Limb (tissue), 2 donors: ENCODE results near the gene WDR7.

ENCODE experiments used
- DNase-seq, 2 donors: peaks; one replicate each; pipeline ENCODE4 v3.0.0-alpha.2; 2016; ENCODE audit errors: extremely low spot score in 2 of 2

Gene WDR7

DNA sequence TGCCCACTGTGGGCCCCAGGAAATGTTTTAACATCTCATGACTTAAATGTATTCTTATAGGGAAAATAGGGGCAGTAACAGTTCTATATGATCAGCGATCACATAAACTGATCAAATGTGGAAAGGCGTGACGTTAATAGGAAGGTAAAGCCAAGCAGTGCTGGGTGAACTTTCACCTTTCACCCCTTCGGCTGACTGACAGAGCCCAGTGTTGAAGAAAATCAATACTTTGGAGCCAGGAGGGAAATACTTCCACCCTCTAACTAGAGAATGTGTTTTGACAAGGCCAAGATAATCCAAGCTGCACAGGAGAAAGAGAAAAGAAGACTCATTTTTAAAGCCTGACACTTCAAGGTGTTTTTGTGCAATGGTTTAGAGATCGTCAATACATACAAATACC is 379.3 kb downstream of the WDR7 start:
- DNase-seq: no peak

DNA sequence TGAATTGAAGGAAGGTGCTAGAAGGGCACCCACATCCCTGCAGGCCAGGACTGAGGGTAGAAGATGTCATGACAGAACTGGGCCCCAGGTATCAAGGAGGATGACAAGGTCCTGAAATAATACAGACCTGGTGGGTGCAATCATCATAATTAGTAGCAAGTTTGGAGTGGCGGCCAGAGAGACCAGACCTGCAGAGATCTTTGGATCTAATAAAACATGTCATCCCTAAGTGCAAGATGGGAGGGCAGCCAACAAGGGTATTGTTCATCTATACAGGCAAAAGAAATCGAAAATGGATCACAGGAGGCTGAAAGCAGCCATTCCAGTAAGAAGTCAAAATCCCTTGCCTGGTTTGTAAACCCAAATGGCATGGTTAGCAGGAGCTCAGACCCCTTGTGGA is 384.4 kb downstream of the WDR7 start:
- no peak for DNase-seq

DNA sequence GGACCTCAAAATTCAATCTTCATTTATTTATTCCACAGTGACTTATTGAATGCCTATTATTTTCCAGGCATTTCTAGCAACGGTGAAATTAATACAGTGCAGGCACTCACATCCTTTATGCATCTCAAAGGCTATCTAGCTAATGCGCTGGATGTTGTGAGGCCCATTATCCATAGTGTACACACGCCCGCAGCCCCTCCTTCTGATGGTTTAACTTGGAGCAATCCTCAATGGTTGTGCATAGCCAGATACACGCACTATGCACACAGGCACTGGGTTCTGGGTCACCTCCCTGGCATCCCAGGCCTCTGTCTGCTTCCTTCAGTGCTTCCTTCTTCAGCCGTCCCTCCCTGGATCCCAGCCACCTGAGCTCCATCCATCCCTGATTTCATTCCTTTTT is 387.2 kb downstream of the WDR7 start:
- no peak for DNase-seq

DNA sequence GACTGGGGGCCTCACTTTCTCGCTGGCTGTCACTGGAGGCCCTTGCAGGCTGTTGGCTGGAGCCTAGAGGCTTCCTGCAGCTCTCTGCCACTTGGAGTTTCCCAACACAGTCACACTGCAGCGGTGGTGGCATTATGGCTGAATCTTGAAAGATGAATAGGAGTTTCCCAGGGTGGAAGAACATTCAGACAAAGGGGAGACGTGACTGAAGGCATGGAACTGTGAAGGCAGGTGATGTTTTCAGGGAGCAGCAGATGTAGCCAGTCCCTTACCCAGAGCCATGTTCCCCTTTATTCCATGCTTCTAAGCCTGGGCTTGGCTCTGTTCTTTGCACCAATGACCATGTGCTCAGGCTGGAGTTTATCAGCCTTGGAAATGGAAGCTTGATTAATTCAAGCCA is 389.0 kb downstream of the WDR7 start:
- DNase-seq: no peak

DNA sequence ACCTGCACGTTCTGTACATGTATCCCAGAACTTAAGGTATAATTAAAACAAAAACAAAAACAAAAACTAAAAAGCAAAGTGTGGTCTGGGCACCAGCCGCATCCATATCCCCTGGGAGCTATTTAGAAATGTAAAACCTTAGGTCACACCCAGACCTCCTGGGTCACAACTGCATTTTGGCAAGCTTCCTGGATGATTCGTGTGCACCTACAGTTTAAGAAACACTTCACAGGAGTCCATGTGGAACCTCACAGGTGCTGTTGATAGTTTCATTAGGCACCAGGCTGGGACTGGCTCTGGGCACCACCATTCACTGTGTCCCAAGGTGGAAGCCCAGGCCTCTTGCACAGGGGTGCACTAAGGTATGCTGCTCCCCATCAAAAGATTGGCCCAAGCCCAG is 392.1 kb downstream of the WDR7 start:
- DNase-seq: no peak

DNA sequence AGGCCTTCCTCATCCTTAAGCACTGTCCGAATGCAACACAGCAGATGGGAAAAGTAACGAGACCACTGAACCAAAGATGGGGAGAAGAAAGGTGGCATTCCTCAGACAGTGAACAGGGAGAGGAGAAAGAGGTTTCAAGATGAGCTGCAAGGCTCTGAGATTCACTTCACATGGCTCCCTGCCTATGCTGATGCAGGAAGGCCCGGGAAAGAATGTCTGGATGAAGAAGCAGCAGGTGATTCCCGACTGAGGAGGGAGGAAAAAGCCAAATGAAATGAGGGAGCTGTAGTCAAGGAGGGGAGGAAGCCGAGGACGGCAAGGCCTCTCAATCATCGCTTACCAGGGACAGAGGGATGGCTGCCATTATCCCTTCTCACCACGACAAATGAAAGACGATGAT is 397.2 kb downstream of the WDR7 start:
- no peak for DNase-seq

DNA sequence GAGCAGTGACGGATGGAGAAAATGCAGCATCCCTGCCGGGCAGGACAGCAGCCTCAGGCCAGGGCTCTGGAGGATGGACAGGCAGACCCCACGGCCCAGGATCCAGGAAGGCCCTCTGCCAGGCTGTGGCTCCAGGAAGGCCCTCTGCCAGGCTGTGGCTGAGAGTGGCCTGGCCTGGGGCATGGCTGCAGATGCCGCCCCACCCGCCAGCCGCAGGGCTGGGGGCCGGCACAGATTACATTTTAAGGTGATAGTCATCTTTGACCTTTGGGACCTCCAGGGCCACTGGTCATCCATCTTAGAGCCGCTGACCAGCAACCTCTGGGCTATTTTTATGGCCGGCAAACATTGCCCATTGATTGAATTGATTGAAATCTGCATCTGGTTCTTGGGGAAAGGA is 397.7 kb downstream of the WDR7 start:
- DNase-seq: no peak

DNA sequence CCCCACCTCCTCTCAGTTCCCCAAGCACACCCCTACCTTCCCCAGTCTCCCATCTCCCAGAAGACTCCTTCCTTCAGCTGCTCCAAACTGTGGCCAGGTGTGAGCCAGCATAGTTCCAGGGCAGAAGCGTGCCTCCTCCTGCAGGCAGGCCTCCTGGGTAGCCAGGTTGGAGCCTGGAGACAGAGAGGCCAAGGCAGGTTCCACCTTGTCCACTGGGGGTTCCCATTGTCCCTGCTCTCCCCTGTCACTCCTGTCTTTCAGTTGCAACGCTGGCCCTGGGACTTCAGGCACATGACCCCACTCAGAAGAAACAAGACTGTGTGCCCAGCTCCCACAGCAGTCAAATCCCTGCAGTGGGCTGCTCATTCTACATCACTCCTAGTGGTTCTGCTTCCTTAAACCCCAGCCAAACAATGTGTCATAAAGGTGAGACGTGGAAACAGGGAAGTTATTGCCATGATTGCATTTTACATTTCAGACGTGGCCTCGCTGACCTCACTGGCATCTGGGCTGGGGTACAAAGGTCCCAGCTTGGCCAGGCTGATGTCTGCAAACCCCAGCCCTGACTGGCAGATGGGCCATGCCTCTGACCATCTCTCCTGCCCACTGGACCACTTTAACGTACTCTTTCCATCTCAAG is 399.3 kb downstream of the WDR7 start:
- DNase-seq: no peak

DNA sequence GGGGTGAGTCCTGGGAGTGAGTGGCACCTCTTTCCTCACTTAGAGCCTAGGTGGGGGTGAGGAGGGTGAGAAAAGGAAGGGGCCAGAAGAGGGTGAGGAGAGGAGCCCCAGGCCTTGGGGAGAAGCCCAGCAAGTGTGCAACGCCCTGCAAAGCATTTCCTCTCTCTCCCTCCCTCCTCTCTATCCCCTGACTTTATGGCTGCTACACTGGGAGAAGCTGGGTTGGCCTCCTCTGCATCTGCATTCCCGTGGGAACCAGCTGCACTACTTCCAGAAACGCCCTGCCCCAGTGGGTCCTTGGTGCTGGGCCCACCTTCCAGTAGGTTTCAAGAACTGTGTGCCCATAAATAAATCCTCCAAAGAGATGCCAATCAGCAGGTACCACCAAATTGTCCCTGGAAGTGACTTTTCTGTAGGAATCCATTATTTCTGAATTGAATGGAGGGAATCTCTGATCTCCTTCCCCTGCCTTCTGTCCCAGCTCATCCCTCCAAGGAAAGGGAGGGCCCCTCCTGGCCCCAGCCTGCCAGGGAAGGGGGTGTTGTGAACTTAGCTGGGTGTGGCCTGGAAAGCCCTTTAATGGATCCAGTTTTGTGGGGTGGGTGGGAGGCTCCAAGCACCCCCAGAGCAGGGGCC is 400.0 kb downstream of the WDR7 start:
- no peak for DNase-seq

DNA sequence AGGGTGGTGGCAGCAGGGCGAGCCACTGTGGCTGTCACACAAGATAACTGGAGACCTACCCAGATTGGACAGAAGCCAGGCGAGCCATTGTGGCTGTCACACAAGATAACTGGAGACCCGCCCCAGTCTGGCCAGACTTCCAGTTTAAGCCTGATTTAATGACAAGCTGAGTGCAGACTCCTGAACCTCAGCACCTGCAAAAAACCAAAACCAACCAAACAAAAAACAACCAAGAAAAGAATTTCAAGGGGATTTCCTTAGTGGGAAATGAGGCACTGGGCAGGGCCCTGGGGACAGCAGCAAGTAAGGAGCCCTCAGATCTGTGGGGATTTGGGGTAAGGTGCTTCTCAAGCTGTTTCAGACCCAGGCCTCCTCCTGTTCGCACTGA is 400.5 kb downstream of the WDR7 start:
- no peak for DNase-seq

DNA sequence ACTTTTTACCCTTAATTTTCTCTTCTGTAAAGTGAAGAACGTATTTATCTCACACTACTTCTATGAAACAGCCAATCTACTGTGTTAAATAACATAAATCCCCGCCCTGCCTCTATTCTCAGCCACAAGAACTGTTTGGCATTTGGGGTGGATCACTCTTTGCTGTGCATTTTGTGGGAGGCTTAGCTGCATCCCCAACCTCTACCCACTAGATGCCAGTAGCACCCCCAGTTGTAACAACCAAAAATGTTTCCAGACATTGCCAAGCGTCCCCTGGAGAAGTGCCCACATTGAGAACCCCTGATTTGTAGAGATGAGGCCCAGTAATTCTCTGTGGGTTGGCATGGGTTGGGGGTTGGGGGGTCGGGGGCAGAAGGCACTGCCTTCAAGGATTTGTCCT is 401.0 kb downstream of the WDR7 start:
- no peak for DNase-seq

DNA sequence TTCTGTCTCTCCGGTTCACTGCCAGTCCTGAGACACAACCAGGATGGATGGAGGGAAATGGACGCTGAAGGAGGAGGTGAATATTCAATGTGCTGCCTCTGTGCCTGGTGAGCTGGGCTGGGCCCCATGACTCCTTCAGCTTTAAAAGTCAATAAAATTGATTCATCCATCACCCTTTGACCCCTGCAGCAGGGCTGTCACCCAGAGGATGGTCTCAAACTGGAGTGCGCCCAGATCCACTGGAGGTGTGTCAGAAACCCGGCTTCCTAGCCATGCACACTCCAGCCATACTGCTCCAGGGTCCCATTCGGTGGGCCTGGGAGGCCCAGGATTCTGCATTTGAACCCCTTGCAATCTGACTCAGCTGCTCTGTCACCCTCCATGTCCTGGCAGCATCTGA is 401.6 kb downstream of the WDR7 start:
- DNase-seq: no peak

DNA sequence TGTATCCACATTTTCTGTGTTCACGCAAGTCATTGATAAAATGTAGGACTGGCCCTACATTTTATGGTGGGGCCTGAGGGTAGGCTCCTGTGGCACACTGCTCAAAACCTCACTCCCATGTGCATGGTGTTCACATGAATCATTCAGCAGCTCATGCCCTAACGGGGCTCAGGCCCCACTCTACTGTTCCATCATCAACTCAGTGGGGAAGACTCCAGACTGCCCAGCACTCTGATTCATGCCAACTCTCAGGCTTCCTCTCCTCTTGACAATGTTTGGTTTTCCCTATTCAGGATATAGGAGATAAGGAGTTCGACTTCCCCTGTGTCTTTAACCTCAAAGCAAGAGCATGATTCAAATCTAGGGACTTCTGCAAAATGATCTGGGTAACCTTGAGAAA is 403.7 kb downstream of the WDR7 start:
- no peak for DNase-seq

DNA sequence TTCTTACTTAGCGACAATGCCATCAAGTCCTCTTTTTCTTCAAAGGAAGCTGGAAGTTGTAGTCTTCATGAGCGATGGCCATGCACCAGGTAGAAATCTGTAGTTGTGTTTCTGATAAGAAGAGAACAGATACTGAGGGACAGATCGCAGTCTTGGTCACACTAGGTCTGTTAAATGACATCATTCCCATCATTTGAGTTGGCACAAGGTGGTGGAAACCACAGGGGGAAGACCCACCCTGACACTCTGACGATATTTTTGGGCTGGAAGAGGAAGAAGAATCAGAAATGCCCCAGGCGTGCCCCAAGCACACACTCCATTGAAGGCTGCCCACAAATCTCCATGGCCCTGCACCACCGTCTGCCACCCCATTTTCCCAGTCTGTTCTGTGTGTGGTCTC is 406.7 kb downstream of the WDR7 start:
- DNase-seq: no peak

DNA sequence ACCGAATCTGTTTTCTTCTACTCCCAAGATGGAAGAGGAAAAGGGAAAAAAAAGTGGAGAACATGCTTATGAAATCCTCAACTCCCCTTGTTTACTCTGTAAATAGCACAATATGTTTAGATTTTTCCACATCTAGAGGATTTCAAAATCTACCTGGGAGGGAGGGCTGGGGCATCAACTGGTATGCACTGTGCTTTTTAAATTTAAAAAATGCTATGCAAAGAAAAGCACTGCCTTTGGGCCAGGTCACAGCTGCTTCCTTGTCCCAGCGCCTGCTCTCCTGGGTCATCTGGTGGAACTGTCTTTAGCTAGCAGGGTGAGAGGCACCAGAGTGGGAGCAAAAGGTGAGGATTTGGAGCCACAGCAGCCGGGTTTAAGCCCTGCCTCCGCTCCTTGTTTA is 407.6 kb downstream of the WDR7 start:
- no peak for DNase-seq

DNA sequence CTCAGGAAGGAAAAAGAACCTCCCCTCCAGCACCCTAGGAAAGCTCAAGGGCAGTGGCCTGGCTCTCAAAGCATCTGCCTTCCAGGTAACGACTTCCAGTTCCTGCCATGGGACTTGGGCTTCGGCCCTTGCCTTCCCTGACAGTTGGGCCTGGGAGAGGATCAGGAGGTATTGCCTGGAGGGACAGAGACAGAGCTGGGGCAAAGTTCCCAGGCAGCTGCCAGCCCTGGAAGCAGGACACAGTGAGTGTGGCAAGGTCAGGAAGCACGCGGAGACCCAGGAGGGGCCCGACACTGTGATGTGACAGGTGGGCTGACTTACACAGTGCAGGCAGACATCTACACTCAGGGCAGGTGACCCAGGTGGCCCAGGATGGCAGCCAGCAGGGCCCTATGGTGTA is 408.2 kb downstream of the WDR7 start:
- DNase-seq: no peak

DNA sequence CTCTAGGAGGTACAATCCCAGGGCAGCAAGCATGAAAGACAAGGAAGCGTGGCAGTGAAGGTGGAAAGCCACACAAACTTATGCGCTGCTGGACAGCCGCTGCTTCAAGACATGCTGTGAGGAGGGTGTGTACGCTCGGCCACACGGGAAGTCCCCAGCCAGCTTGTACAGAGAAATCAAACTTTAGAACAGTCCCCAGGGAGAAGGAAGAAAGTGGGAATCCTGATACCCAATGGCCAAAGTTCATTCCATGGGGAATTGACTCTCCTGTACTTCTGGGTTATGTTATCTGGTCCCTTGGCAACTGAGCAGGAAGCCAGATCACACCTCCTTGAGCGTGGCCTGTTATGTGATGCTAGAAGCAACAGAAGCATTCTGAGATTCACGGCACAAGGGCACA is 409.7 kb downstream of the WDR7 start:
- no peak for DNase-seq

DNA sequence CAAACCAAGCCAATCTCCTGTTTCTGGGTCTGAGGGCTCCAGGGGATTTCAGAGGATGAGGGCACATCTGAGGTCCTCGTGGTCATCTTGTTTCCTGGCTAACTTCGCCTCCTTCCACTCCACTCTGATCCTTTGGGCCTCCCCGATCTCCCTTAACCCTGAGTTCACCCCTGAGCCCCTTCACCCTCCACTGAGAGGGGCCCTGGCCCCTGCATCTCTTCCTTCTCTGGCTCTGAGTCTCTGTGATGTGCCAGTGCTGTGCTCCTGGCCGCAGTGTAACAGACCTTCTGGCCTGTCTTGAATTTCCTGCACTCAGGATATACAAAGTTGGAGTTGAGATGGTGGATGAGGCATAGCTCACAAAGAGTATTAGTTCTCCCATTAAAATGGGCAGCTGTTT is 411.0 kb downstream of the WDR7 start:
- DNase-seq: no peak

DNA sequence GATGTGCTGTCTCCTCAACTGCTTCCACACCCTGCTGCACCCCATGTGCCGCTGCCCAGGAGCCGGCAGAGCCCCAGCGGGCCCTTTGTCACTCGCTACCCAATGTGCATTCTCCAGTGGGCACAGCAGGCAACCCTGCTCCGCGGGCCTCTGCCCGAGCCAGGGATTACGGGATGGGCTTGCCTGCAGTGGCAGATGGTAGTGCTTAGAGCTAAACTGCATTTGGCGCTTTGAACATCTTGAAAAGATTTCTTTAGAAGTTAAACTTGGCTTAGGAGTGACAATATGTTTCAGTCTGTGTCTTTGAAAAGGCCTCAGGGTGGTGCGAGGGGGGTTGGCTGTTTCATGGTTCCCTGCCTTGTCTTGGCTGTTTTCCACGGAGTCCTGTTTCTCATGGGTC is 411.7 kb downstream of the WDR7 start:
- DNase-seq: peak in 1 of 2 donors; percentile 32

DNA sequence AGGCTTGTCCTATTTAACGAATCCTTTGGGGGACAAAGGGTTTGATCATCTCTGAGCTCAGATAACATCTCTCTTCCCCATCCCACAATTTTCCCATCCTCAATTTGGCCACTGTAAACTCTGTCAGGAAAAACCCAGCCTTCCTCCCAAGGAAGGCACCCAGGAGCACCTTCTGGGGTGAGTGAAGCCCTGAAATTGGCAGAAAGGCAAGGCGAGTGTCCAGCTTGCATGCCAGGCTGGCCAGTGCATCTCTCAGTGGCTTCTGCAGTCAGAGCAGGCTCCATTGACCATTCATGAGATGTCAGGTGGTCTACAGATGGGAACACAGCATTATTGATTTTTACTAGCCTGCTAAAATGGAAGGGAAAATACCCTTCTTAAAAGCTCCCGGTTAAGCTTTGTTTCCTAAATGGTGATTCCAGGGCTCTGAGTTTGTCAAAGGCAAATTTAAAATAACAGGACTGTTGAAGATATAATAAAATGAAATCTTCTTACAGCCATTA is 412.5 kb downstream of the WDR7 start:
- no peak for DNase-seq

DNA sequence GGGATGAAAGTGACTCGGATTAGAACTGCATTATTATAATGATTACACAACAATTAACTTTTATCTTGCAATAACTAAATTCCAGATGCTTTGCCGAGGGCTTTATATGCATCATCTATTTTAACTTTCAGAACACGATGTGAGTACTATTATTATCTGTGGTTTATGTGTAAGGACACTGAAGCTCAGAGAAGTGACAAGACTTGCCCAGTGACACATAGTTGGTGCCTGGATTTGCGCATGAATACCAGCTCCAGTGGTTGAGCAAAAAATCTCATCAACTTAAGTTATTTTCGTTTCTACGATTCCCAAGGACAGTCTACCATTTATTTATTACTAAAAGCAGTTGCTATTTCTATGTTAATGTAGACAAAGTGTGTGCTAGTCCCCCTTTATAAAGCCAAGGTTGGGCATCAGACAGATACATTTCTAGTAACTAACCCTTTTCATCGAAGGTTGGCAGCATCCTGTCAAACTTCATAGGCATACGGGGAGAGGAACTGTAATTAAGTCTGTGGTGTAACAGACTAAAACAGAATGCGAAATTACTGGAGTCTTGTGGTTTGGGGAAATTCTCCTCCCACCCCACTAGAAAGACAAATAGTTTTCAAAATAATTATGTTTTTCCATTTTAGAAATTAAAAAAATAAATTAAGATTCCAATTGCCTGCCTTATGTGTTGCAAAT is 422.5 kb downstream of the WDR7 start:
- no peak for DNase-seq

DNA sequence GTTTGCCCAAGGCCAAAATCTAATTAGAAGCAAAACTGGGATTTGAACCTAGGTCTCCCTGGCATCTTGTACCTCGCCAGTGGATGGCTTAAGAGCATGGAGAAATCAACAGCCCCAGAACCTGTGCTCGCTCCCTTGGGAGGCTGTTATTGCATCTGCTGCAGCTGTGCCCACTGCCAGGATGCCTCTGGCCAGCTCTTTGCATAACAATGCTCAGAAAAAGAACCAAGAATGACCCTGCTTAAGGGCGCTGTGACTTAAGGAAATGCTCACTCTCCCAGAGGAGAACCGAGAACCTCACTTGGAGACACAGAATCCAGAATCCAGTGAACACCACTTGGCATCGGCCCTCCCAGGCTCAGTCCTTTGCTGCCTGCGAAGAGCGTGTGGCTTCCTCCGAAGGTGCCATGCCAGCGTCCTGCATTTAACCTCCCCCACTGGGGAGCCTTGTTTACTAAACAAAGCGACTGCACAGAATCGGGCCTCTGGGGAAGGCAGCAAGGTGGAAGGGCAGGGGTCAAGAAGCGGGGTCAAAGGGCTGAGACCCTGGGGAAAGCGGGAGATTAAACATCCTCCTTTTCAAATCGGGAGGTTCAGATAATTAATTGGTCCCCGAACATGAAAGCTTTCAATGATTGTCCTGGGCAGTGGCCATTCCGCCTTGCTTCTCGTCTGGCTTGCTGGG is 424.7 kb downstream of the WDR7 start:
- no peak for DNase-seq
